ENCODE measurements around the gene SORCS2. TPM values are rescaled to one million over a fixed set of nuclear protein-coding genes. Genes with fewer than 3 reads are reported as not detected.

SORCS2 gene
- total RNA-seq, 6 experiments from 2014 or later: 0.18 to 6.2 (median 3.1) TPM

DNA sequence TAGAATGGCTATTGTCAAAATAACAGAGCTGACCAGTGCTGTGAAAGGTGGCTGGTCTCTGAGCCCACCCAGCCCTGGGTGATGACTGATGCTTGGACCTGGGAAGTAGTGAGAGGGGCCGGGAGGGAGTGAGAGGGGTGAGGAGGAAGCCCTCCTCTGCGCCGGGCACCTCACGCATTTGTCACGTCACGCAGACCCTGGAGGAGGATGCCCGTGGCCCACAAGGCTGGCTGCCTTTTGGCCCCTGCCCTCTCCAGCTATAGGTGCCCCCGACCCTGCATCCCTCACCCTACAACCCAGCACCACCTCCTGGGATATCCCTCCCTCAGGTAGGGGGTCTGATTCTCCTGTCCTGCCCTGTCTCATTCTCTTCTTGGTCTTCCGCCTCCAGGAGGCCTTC lies 539.9 kb downstream of the SORCS2 start:
- DNase-seq (no peak), ATAC-seq (no peak)
- H3K4me1 ChIP-seq: no peaks in the 10 kb centered on the region
- intact Hi-C loops (cut with DNase I): no loop called here
- no CpG with 5 or more reads among the region's 9 CpGs for WGBS (ENCODE audit: insufficient coverage, low coverage, low lambda C conversion rate, missing lambda C conversion rate)
- H3K9me3 ChIP-seq: no peaks in the 10 kb centered on the region
- no peaks in the 10 kb centered on the region for H3K27me3 ChIP-seq
- H3K4me3 ChIP-seq: no peak overlapping the region
- no peak for TF ChIP-seq POLR2A (IDR thresholded peaks at IDR 0.05)
- TF ChIP-seq, protein P1, sequence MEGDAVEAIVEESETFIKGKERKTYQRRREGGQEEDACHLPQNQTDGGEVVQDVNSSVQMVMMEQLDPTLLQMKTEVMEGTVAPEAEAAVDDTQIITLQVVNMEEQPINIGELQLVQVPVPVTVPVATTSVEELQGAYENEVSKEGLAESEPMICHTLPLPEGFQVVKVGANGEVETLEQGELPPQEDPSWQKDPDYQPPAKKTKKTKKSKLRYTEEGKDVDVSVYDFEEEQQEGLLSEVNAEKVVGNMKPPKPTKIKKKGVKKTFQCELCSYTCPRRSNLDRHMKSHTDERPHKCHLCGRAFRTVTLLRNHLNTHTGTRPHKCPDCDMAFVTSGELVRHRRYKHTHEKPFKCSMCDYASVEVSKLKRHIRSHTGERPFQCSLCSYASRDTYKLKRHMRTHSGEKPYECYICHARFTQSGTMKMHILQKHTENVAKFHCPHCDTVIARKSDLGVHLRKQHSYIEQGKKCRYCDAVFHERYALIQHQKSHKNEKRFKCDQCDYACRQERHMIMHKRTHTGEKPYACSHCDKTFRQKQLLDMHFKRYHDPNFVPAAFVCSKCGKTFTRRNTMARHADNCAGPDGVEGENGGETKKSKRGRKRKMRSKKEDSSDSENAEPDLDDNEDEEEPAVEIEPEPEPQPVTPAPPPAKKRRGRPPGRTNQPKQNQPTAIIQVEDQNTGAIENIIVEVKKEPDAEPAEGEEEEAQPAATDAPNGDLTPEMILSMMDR (IDR thresholded peaks at IDR 0.05): no peak
- no peaks in the 10 kb centered on the region for H3K36me3 ChIP-seq
- H3K27ac ChIP-seq: no peak overlapping the region

DNA sequence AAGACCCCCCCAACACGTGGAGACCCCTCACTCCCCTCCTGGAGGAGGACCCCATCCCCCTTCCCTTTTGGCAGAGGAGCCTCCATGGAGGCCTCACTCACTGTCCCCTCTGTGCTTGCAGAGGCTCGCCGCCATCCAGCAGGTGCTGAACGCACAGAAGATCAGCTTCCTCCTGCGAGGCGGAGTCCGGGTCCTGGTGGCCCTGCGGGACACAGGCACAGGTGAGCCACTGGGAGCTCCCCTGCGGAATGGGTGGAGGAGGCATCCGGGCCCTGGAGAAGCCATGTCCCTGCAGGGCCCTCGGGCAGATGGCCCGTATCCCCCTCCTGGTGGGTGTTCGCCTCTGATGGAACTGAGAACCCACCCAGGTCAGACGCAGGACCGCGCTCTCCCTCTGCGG lies 540.9 kb downstream of the SORCS2 start:
- Histone ChIP-seq H3K4me1 (no peaks in the 10 kb centered on the region), H3K4me3 (no peak overlapping the region), H3K27me3 (no peaks in the 10 kb centered on the region), H3K27ac (no peak overlapping the region), H3K9me3 (no peaks in the 10 kb centered on the region), H3K36me3 (no peaks in the 10 kb centered on the region)
- intact Hi-C loops (cut with DNase I): no loop called here
- no peak for DNase-seq
- ATAC-seq: no peak
- TF ChIP-seq, protein P1 (IDR thresholded peaks at IDR 0.05): no peak
- no peak for TF ChIP-seq POLR2A (IDR thresholded peaks at IDR 0.05)
- 61% methylated on average over 3 of the region's 17 CpGs for WGBS (ENCODE audit: insufficient coverage, low coverage, low lambda C conversion rate, missing lambda C conversion rate)

DNA sequence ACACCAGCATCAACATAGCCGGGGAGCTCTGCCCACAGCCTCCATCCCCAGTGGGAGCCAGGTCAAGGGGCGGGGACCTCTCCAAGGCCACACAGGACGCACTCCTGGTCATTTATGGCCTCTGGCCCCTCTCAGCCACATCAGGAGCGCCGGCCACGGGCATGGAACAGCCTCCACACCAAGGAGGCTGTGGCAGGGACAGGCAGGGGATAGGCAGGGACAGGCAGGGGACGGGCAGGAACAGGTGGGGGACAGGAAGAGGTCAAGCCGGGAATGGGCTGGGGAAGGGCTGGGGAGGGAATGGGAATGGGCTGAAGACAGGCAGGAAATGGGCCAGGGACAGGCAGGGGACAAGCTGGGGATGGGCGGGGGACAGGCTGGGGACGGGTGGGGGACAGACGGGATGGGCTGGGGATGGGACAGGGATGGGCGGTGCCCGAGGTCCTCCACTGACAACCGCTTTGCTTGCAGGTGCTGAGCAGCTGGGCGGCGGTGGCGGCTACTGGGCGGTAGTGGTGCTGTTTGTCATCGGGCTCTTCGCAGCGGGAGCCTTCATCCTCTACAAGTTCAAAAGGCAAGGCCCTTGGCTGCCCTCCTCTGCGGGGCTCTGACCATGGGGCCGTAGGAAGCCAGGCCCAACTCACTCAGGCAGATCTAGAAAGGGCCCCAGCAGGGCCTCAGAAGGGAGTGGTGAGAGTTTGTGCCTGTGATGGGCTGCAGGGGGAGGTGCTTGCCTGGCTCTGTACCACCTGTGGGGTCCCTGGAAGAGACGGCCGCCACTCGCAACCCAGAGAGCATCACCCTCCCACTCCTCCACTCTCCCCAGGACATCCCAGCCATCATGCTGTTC lies 541.7 kb downstream of the SORCS2 start:
- no peaks in the 10 kb centered on the region for H3K27me3 ChIP-seq
- no peaks in the 10 kb centered on the region for H3K36me3 ChIP-seq
- TF ChIP-seq, protein P1 (IDR thresholded peaks at IDR 0.05): no peak
- no peak for TF ChIP-seq POLR2A (IDR thresholded peaks at IDR 0.05)
- H3K27ac ChIP-seq: no peak overlapping the region
- ATAC-seq (no peak), DNase-seq (no peak)
- H3K4me3 ChIP-seq: no peak overlapping the region
- WGBS (ENCODE audit: insufficient coverage, low coverage, low lambda C conversion rate, missing lambda C conversion rate): 60% methylated on average over 8 of the region's 26 CpGs
- H3K4me1 ChIP-seq: no peaks in the 10 kb centered on the region
- no peaks in the 10 kb centered on the region for H3K9me3 ChIP-seq
- intact Hi-C loops (cut with DNase I): no loop called here

DNA sequence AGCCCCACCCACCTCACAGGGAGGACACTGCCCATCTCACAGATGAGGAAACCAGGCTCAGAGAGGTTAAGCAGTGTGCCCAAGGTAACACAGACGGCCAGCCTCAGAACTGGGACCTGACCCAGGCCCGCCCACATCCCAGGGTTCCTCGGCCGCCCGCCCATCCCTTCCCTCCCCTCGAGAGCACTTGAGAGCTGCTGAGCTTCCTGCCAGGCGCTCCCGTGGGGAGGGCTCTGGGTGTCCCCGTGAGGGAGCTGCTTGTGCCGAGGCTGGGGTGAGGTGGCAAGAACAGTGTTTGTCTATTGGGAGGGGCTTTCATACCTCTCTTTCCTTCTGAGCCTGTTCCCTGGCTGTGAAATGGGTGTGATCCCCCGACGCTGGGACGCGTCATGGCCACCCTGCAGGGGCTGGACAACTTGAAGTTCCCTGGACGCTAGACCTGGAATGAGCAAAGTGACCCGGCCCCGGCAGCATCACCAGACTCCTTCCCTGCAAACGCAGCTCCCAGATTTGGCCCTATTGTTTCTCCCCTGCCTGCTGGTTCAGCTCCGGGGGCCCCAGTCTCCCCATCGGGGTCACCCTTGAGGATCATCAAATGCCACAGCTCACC lies 542.4 kb downstream of the SORCS2 start:
- H3K9me3 ChIP-seq: no peaks in the 10 kb centered on the region
- H3K27ac ChIP-seq: no peak overlapping the region
- DNase-seq (no peak), ATAC-seq (no peak)
- no peak overlapping the region for H3K4me3 ChIP-seq
- H3K27me3 ChIP-seq: no peaks in the 10 kb centered on the region
- TF ChIP-seq, protein P1 (IDR thresholded peaks at IDR 0.05): no peak
- no peak for TF ChIP-seq POLR2A (IDR thresholded peaks at IDR 0.05)
- H3K4me1 ChIP-seq: no peaks in the 10 kb centered on the region
- H3K36me3 ChIP-seq: no peaks in the 10 kb centered on the region
- intact Hi-C loops (cut with DNase I): no loop called here
- 79% methylated on average over 7 of the region's 20 CpGs for WGBS (ENCODE audit: insufficient coverage, low coverage, low lambda C conversion rate, missing lambda C conversion rate)

Data from right lobe of liver (tissue), 6 donors.